DOHH2 (cell line): ENCODE measurements around the gene HMGB3.

ENCODE experiments used
- EZH2phosphoT487 ChIP-seq: fragments of 200-600 bp; sonication (generic); IDR thresholded peaks from 2 replicates; pipeline ENCODE4 v1.6.1; 2017; ENCODE audit warnings: borderline replicate concordance, mild to moderate bottlenecking, antibody characterized with exemption, low read length, moderate library complexity, mixed read lengths
- TF ChIP-seq, protein P1 (sequence below): fragments of 200-600 bp; sonication (generic); IDR thresholded peaks from one replicate; pipeline ENCODE4 v1.5.1; 2014; ENCODE audit warnings: antibody characterized with exemption, mild to moderate bottlenecking, low read depth, low read length; ENCODE audit not compliant: poor library complexity, severe bottlenecking

DNA sequence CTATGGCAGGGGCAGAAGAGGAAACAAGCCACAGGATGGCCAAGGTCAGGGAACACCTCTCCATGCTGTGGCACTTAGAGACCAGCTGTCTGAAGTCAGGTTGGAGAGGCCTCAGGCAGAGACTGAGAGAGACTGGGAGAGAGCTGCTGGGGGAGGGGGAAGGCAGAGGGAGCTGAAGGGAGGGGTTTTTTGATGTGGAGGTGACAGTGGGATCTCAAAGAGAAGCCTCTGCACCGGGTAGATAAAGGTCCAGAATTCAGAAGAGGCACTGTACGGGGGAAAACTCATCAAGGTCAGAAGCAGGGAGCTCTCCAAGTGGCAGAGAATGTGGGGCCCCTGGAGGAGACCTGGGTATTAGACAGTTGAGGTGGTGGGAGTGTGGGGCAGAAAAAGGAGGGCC lies 41.6 kb upstream of the HMGB3 start:
- TF ChIP-seq, protein P1, sequence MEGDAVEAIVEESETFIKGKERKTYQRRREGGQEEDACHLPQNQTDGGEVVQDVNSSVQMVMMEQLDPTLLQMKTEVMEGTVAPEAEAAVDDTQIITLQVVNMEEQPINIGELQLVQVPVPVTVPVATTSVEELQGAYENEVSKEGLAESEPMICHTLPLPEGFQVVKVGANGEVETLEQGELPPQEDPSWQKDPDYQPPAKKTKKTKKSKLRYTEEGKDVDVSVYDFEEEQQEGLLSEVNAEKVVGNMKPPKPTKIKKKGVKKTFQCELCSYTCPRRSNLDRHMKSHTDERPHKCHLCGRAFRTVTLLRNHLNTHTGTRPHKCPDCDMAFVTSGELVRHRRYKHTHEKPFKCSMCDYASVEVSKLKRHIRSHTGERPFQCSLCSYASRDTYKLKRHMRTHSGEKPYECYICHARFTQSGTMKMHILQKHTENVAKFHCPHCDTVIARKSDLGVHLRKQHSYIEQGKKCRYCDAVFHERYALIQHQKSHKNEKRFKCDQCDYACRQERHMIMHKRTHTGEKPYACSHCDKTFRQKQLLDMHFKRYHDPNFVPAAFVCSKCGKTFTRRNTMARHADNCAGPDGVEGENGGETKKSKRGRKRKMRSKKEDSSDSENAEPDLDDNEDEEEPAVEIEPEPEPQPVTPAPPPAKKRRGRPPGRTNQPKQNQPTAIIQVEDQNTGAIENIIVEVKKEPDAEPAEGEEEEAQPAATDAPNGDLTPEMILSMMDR, result no peak
- TF ChIP-seq EZH2phosphoT487, result no peak
